H1 (cell line): ENCODE measurements around the gene MRPS5. TPM values are rescaled to one million over a fixed set of nuclear protein-coding genes. Genes with fewer than 3 reads are reported as not detected.

Source experiments
- CEBPB ChIP-seq: IDR thresholded peaks from 2 replicates; pipeline ENCODE4 v1.6.1; 2012; ENCODE audit warnings: low read depth, low read length
- GTF2F1 ChIP-seq: IDR thresholded peaks from 2 replicates; pipeline ENCODE4 v1.6.1; 2012; ENCODE audit warnings: low read depth, low read length, improper control_type of control experiment, borderline replicate concordance
- polyA plus RNA-seq, 7 experiments: library from polyadenylated mRNA; depleted of rRNA in 3 of 7; stranded (reverse) in 5 of 7; unstranded in 2 of 7; fragments of >200 nt in 5 of 7; fragments of 200-250 nt in 2 of 7; gene quantifications; 1 replicate in 5 of 7; 2 replicates in 1 of 7; 4 replicates in 1 of 7; pipeline versions ENCODE4 v1.2.1 to v1.2.3, GENCODE V29; 2011 to 2013; ENCODE audit warnings: missing spikeins in 2 of 7, mixed read lengths in 2 of 7
- total RNA-seq: library from RNA; stranded (reverse); fragmentation: NEBNext Ultra II Directional; extraction: Animal tissue kit (Norgen Biotek cat#: 25700); gene quantifications from 2 replicates; pipeline ENCODE4 v1.2.1, GENCODE V29; 2021

MRPS5 gene
- total and polyA plus RNA-seq, 2 of the 8 experiments (the other 6 are each of a cell fraction or from before 2014, with no cell fraction given), result 36.7 to 53.0 TPM

DNA sequence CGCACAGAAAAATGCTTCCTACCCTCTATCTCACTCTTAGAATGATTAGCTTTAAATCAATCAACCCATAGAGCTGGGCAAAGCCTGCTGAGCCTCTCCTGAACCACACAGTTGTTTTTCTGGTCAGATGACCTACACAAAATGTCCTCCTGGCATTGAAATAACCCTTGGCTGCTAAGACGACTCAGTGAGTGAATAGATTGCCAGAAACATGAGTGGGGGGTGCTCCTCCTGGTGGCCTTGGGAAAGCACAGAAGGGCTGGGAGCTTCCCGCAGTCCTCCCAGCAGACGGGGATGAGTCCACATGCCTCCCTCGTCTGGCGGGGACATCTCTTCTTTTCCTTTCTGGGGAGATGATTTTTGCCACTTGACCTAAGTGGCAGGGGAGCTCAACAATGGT, 81.2 kb downstream of the MRPS5 start (continued):
- TF ChIP-seq CEBPB (no peak), GTF2F1 (no peak)
- TF ChIP-seq, all 59 proteins: peak for 0
